ENCODE results near the gene STARD3.

DNA sequence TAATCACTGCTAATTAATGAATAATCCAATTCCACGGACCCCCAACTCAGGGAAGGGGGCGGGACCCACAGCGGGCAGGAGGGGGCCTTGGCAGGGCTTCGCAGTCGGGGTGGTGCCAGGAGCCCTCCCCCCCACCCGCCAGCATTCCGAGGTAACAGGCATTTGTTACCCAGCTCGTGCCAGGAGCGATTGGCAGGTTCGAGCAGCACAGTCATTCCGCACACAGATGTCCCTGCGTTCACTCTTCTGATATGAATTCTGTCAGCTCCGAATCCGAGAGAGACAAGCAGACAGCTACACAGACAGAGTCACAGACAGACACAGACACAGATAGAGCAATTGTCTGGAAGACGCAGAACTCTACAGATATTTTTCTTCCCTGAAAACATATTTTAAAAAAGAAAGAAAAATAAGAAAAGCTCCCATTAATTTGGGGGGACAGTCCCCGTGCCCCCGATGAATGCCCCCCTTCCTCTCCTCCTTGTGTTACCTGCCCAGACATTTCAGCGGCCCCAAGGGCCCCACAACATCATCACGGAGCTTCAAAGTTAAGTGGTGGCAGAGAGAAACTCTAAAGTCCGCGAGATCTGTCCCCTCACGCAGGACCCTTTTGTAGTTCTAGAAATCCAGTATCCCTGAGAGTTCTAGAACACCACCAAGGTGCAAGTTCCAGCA is 39.4 kb upstream of the STARD3 start:
- TF ChIP-seq, protein P1, sequence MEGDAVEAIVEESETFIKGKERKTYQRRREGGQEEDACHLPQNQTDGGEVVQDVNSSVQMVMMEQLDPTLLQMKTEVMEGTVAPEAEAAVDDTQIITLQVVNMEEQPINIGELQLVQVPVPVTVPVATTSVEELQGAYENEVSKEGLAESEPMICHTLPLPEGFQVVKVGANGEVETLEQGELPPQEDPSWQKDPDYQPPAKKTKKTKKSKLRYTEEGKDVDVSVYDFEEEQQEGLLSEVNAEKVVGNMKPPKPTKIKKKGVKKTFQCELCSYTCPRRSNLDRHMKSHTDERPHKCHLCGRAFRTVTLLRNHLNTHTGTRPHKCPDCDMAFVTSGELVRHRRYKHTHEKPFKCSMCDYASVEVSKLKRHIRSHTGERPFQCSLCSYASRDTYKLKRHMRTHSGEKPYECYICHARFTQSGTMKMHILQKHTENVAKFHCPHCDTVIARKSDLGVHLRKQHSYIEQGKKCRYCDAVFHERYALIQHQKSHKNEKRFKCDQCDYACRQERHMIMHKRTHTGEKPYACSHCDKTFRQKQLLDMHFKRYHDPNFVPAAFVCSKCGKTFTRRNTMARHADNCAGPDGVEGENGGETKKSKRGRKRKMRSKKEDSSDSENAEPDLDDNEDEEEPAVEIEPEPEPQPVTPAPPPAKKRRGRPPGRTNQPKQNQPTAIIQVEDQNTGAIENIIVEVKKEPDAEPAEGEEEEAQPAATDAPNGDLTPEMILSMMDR (IDR thresholded peaks at IDR 0.05; ENCODE audit: poor library complexity): no peak
- TF ChIP-seq EZH2 (IDR thresholded peaks at IDR 0.05; ENCODE audit: borderline replicate concordance): no peak

Measured in hepatocyte (in vitro differentiated cells).